ES-I3 (cell line): Measurements from ENCODE around the gene ADPGK.
"Not testable (repeated sequence)": the region's sequence is repeated elsewhere in the genome, so short reads cannot be mapped to it uniquely, and the experiment has no call there.

Experiments
- H3K36me3 ChIP-seq: 2 replicates; pipeline ENCODE4 v1.6.1; 2013; ENCODE audit warnings: mild to moderate bottlenecking, low read length, control low read depth, moderate library complexity; ENCODE audit not compliant: insufficient read depth
- H3K4me1 ChIP-seq: 2 replicates; pipeline ENCODE4 v1.6.1; 2013; ENCODE audit warnings: mild to moderate bottlenecking, control low read depth, low read length; ENCODE audit not compliant: insufficient read depth
- H3K9ac ChIP-seq: 2 replicates; pipeline ENCODE4 v1.6.1; 2013; ENCODE audit warnings: low read depth, mild to moderate bottlenecking, low read length, moderate library complexity
- H3K9me3 ChIP-seq: 2 replicates; pipeline ENCODE4 v1.6.1; 2013; ENCODE audit warnings: mild to moderate bottlenecking, low read length, moderate library complexity; ENCODE audit not compliant: control insufficient read depth, insufficient read depth

Gene ADPGK

GRCh38 chr15:72751751-72752455, 31.7 kb downstream of the ADPGK start:
- no peaks in the 10 kb centered on the region for H3K9me3 ChIP-seq
- H3K36me3 ChIP-seq = peaks cover 6% of the 10 kb centered on the region
- no peaks in the 10 kb centered on the region for H3K4me1 ChIP-seq
- H3K9ac ChIP-seq = no peak overlapping the region

GRCh38 chr15:72749700-72750099, 33.9 kb downstream of the ADPGK start:
- H3K9me3 ChIP-seq = no peaks in the 10 kb centered on the region
- H3K4me1 ChIP-seq = no peaks in the 10 kb centered on the region
- H3K36me3 ChIP-seq = no peaks in the 10 kb centered on the region; the same call in none of the 2 replicates
- H3K9ac ChIP-seq = no peak overlapping the region

- Histone ChIP-seq H3K36me3 (peaks cover 32% of the 10 kb centered on the region), H3K9me3 (no peaks in the 10 kb centered on the region; the same call in 1 of the 2 replicates), H3K9ac (no peak overlapping the region), H3K4me1 (no peaks in the 10 kb centered on the region)
Observed at GRCh38 chr15:72740219-72740618, 43.3 kb downstream of the ADPGK start.

- Histone ChIP-seq H3K36me3 (peaks cover 32% of the 10 kb centered on the region), H3K4me1 (no peaks in the 10 kb centered on the region), H3K9me3 (no peaks in the 10 kb centered on the region; the same call in 1 of the 2 replicates), H3K9ac (no peak overlapping the region)
Observed at GRCh38 chr15:72737723-72738122, 45.8 kb downstream of the ADPGK start.

GRCh38 chr15:72737061-72737460, 46.5 kb downstream of the ADPGK start:
- Histone ChIP-seq H3K9ac (no peak overlapping the region), H3K36me3 (peaks cover 32% of the 10 kb centered on the region), H3K9me3 (no peaks in the 10 kb centered on the region; the same call in 1 of the 2 replicates), H3K4me1 (no peaks in the 10 kb centered on the region)

DNA sequence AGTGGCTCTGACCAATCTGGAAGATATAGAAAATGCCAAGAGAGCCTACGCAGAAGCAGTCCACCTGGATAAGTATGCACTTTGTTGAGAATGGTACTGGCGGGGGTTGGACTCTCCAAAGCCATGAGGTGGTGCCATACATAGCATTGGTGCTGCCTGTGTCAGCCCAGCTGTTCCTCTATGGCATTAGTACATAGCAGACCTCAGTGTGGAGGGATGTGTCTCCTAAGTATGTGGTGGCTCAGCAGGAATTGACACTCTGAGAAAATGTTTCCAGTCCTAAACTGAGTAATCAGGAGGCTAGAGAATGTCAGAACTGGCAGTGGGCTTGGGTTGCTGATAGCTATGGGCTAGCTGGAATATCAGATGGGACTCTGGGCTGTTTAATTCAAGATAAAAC, 48.4 kb downstream of the ADPGK start:
- no peak overlapping the region for H3K9ac ChIP-seq
- H3K4me1 ChIP-seq = no peaks in the 10 kb centered on the region
- H3K9me3 ChIP-seq = no peaks in the 10 kb centered on the region
- H3K36me3 ChIP-seq = peaks cover 25% of the 10 kb centered on the region

DNA sequence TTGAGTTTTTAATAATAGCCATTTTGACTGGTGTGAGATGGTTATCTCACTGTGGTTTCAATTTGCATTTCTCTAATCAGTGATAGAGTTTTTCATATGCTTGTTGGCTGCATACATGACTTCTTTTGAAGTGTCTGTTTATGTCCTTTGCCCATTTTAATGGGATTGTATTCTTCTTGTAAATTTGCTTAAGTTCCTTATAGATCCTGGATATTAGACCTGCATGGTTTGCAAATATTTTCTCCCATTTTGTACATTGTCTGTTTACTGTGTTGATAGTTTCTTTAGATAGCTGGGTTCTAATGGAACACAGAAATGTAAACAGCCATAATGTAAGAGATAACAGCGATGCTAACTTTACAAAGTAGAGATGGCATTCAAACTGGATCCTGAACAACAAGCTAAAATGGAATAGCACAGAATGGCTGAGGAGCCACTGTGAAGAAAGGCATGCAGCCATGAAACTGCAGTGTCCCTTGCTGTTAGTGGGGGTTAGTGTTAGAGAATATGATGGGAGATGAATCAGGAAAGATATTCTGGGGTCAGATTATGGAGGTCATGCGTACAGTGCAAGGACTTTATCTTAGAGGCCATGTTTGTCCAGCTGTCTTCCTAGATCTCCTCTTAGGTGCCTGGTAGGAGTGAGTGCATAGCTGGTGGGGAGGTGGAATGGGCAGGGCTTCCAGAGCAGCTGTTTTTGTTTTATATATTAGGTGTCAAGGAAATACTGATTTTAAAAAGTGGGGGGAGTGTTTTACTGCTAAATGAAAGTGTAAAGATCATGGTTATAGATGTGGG, 49.4 kb downstream of the ADPGK start:
- H3K4me1 ChIP-seq = no peaks in the 10 kb centered on the region
- H3K9ac ChIP-seq = no peak overlapping the region
- H3K36me3 ChIP-seq = peaks cover 24% of the 10 kb centered on the region
- no peaks in the 10 kb centered on the region for H3K9me3 ChIP-seq

- Histone ChIP-seq H3K9ac (no peak overlapping the region), H3K9me3 (no peaks in the 10 kb centered on the region), H3K36me3 (peaks cover 14% of the 10 kb centered on the region), H3K4me1 (no peaks in the 10 kb centered on the region)
Observed at GRCh38 chr15:72732516-72732915, 51.0 kb downstream of the ADPGK start.

DNA sequence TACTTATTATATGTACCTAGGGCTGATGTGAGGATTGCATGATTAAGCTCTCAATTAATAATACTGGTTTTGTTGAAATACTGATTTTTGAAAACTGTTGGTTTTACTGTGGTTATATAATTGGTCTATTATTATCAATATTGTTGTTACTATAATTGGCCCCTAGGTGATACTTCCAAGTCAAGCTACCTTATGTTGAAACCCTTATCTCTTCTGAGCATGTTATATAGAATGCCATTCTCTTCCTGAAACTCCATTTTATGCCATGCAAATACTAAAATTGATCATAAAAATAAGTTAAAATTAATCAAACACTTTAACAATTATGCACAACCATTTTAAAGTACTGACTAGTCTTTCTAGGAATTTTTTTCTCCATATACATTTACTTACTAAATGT, 51.5 kb downstream of the ADPGK start:
- Histone ChIP-seq H3K4me1 (no peaks in the 10 kb centered on the region), H3K36me3 (peaks cover 11% of the 10 kb centered on the region), H3K9me3 (no peaks in the 10 kb centered on the region), H3K9ac (no peak overlapping the region)

DNA sequence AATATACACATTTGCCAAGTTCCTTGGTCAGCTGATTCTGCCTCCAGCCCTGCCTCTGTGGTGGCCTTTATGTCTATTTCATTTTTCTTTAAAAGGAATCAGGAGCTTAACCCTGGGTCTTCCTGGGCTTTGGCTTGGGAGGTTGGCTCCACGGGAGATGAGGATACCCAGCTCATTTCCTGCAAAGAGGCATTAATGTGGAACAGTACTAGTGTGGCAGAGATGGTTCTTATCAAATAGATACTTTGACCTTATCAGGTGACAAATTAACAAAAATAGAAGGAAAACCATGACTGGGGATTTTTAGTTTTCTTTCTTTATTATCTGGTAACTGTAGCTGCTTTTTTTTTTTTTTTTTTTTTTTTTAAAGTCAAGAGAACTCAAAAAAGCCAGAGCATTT, 54.7 kb downstream of the ADPGK start:
- Histone ChIP-seq H3K9me3 (no peaks in the 10 kb centered on the region), H3K36me3 (no peaks in the 10 kb centered on the region; the same call in 1 of the 2 replicates), H3K4me1 (no peaks in the 10 kb centered on the region), H3K9ac (no peak overlapping the region)

GRCh38 chr15:72728249-72728648, 55.3 kb downstream of the ADPGK start:
- not testable (repeated sequence) for H3K4me1 ChIP-seq, H3K9ac ChIP-seq, H3K9me3 ChIP-seq, H3K36me3 ChIP-seq

GRCh38 chr15:72727154-72727553, 56.4 kb downstream of the ADPGK start:
- Histone ChIP-seq H3K4me1 (no peaks in the 10 kb centered on the region), H3K9ac (no peak overlapping the region), H3K9me3 (no peaks in the 10 kb centered on the region), H3K36me3 (no peaks in the 10 kb centered on the region; the same call in 1 of the 2 replicates)

DNA sequence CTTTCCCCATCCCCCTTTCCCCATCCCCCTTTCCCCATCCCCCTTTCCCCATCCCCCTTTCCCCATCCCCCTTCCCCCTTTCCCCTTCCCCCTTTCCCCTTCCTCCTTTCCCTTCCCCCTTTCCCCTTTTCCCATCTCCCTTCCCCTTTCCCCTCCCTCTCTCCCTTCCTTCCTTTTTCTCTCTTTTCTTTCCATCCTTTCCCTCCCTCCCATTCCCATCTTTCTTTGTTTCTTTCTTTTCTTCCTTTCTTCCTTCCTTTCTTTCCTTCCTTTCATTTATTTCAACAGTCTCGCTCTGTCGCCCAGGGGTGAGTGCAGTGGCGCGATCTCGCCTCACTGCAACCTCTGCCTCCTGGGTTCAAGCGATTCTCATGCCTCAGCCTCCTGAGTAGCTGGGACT, 57.7 kb downstream of the ADPGK start:
- H3K9me3 ChIP-seq, H3K36me3 ChIP-seq, H3K9ac ChIP-seq, H3K4me1 ChIP-seq: not testable (repeated sequence)

GRCh38 chr15:72725446-72725845, 58.1 kb downstream of the ADPGK start:
- Histone ChIP-seq H3K36me3 (no peaks in the 10 kb centered on the region; the same call in 1 of the 2 replicates), H3K4me1 (no peaks in the 10 kb centered on the region), H3K9ac (no peak overlapping the region), H3K9me3 (no peaks in the 10 kb centered on the region)

- Histone ChIP-seq H3K36me3 (no peaks in the 10 kb centered on the region; the same call in 1 of the 2 replicates), H3K9me3 (no peaks in the 10 kb centered on the region), H3K4me1 (no peaks in the 10 kb centered on the region), H3K9ac (no peak overlapping the region)
Observed at GRCh38 chr15:72724028-72724427, 59.5 kb downstream of the ADPGK start.
